Eye (tissue), 1 donor: ENCODE data around the gene C16orf46.

Source experiments
- DNase-seq: peaks from one replicate; pipeline ENCODE4 v3.0.0-alpha.2; 2015

The C16orf46 gene

GRCh38 chr16:81073560-81074330, 3.3 kb downstream of the C16orf46 start:
- DNase-seq, result no peak

GRCh38 chr16:81071805-81072204, 5.2 kb downstream of the C16orf46 start:
- no peak for DNase-seq

- DNase-seq, result no peak
Measured at GRCh38 chr16:81070979-81071378, 6.1 kb downstream of the C16orf46 start.

- no peak for DNase-seq
Measured at GRCh38 chr16:81069063-81069462, 8.0 kb downstream of the C16orf46 start.

GRCh38 chr16:81067166-81067565, 9.9 kb downstream of the C16orf46 start:
- no peak for DNase-seq

GRCh38 chr16:81066681-81067080, 10.4 kb downstream of the C16orf46 start:
- peak; percentile 29 for DNase-seq

- DNase-seq, result no peak
Measured at GRCh38 chr16:81061871-81062608, 15.0 kb downstream of the C16orf46 start.

GRCh38 chr16:81061307-81061640, 15.8 kb downstream of the C16orf46 start:
- DNase-seq, result no peak

- DNase-seq, result no peak
Measured at GRCh38 chr16:81060576-81061306, 16.3 kb downstream of the C16orf46 start.

GRCh38 chr16:81053761-81054160, 23.3 kb downstream of the C16orf46 start:
- no peak for DNase-seq

GRCh38 chr16:81042821-81043220, 34.2 kb downstream of the C16orf46 start:
- DNase-seq, result no peak

- no peak for DNase-seq
Measured at GRCh38 chr16:81041696-81042095, 35.3 kb downstream of the C16orf46 start.

GRCh38 chr16:81040842-81041241, 36.2 kb downstream of the C16orf46 start:
- no peak for DNase-seq

GRCh38 chr16:81040131-81040530, 36.9 kb downstream of the C16orf46 start:
- no peak for DNase-seq

GRCh38 chr16:81036751-81037350, 40.2 kb downstream of the C16orf46 start:
- DNase-seq, result no peak

- peak; percentile 67 for DNase-seq
Measured at GRCh38 chr16:81035975-81036750, 40.9 kb downstream of the C16orf46 start.

GRCh38 chr16:81035398-81035974, 41.6 kb downstream of the C16orf46 start, which contains the start of gene ATMIN:
ATMIN (plus strand) TSS chr16:81035842; CDS start chr16:81035871, 29 bp downstream.
- peak; percentile 95 for DNase-seq

- DNase-seq, result no peak
Measured at GRCh38 chr16:81029930-81030604, 47.0 kb downstream of the C16orf46 start.

- DNase-seq, result no peak
Measured at GRCh38 chr16:81026429-81026828, 50.6 kb downstream of the C16orf46 start.

GRCh38 chr16:81018496-81018895, 58.5 kb downstream of the C16orf46 start:
- DNase-seq, result no peak

GRCh38 chr16:81014672-81015071, 62.4 kb downstream of the C16orf46 start:
- no peak for DNase-seq
